Uterus (tissue), 2 donors: Measurements from ENCODE around the gene PHKG1.

ENCODE experiments used
- CTCF ChIP-seq, 4 experiments: fragments of 200-600 bp in 2 of 4; fragments of 450-650 bp in 2 of 4; sonication (generic) in 2 of 4; IDR thresholded peaks; one replicate each; pipeline ENCODE4 v1.5.1; 2016 to 2019; ENCODE audit warnings: antibody characterized with exemption in 4 of 4, mild to moderate bottlenecking in 2 of 4, moderate library complexity in 1 of 4
- POLR2A ChIP-seq, 2 donors: fragments of 450-650 bp; IDR thresholded peaks; one replicate each; pipeline ENCODE4 v1.6.1; 2016; ENCODE audit warnings: antibody characterized with exemption in 2 of 2, mild to moderate bottlenecking in 1 of 2, moderate library complexity in 1 of 2

- TF ChIP-seq CTCF (IDR thresholded peaks at IDR 0.05) (no peak), POLR2A (IDR thresholded peaks at IDR 0.05) (no peak)
Observed at GRCh38 chr7:56063500-56063881, 29.3 kb downstream of the PHKG1 start.
